Skeletal muscle cell (primary cell): Measurements from ENCODE around the gene CCT4.
A peak's percentile ranks its signal among the peaks of the same experiment; 100 is the strongest.
"Not testable (repeated sequence)": the region's sequence is repeated elsewhere in the genome, so short reads cannot be mapped to it uniquely, and the experiment has no call there.

ENCODE experiments used
- DNase-seq: peaks from one replicate; pipeline ENCODE4 v3.0.0-alpha.2; 2010; ENCODE audit warnings: low read depth
- H3K4me3 ChIP-seq: 2 replicates; pipeline ENCODE4 v1.5.1; 2011; ENCODE audit warnings: low read depth, mild to moderate bottlenecking, control low read depth, low read length, moderate library complexity

CCT4 gene

GRCh38 chr2:61885896-61886603, 2.4 kb downstream of the CCT4 start:
- no peak for DNase-seq
- no peak overlapping the region for H3K4me3 ChIP-seq

- H3K4me3 ChIP-seq, result no peak overlapping the region
- DNase-seq, result no peak
Observed at GRCh38 chr2:61882850-61883249, 5.6 kb downstream of the CCT4 start.

- DNase-seq, H3K4me3 ChIP-seq: not testable (repeated sequence)
Observed at GRCh38 chr2:61879351-61879750, 9.1 kb downstream of the CCT4 start.

- DNase-seq, result no peak
- no peak overlapping the region for H3K4me3 ChIP-seq
Observed at GRCh38 chr2:61878761-61879160, 9.7 kb downstream of the CCT4 start.

- no peak for DNase-seq
- no peak overlapping the region for H3K4me3 ChIP-seq
Observed at GRCh38 chr2:61877571-61878245, 10.7 kb downstream of the CCT4 start.

GRCh38 chr2:61876400-61876799, 12.1 kb downstream of the CCT4 start:
- no peak overlapping the region for H3K4me3 ChIP-seq
- DNase-seq, result no peak

- DNase-seq, H3K4me3 ChIP-seq: not testable (repeated sequence)
Observed at GRCh38 chr2:61866482-61867089, 21.9 kb downstream of the CCT4 start.

- DNase-seq, result no peak
- H3K4me3 ChIP-seq, result no peak overlapping the region
Observed at GRCh38 chr2:61862085-61862484, 26.4 kb downstream of the CCT4 start.

GRCh38 chr2:61857224-61857623, 31.2 kb downstream of the CCT4 start:
- no peak overlapping the region for H3K4me3 ChIP-seq
- DNase-seq, result no peak

GRCh38 chr2:61855318-61855613, 33.2 kb downstream of the CCT4 start:
- no peak for DNase-seq
- H3K4me3 ChIP-seq, result peak overlapping the region; percentile 89

GRCh38 chr2:61854564-61855317, 33.7 kb downstream of the CCT4 start:
- H3K4me3 ChIP-seq, result peak overlapping the region; percentile 89
- peak; percentile 89 for DNase-seq

GRCh38 chr2:61853847-61854563, 34.5 kb downstream of the CCT4 start, which contains the start of gene FAM161A:
FAM161A (minus strand) TSS chr2:61854060; CDS start chr2:61854041, 19 bp downstream.
- peak within 1 kb of the TSS; percentile 89 for H3K4me3 ChIP-seq
- peak; percentile 51 for DNase-seq

- peak overlapping the region; percentile 89 for H3K4me3 ChIP-seq
- no peak for DNase-seq
Observed at GRCh38 chr2:61853086-61853846, 35.2 kb downstream of the CCT4 start.

GRCh38 chr2:61851270-61851669, 37.2 kb downstream of the CCT4 start:
- DNase-seq, H3K4me3 ChIP-seq: not testable (repeated sequence)

GRCh38 chr2:61845320-61845719, 43.1 kb downstream of the CCT4 start:
- no peak for DNase-seq
- no peak overlapping the region for H3K4me3 ChIP-seq

- H3K4me3 ChIP-seq, result no peak overlapping the region
- DNase-seq, result no peak
Observed at GRCh38 chr2:61841286-61841685, 47.2 kb downstream of the CCT4 start.

GRCh38 chr2:61834893-61835292, 53.6 kb downstream of the CCT4 start:
- no peak for DNase-seq
- no peak overlapping the region for H3K4me3 ChIP-seq

GRCh38 chr2:61833971-61834370, 54.5 kb downstream of the CCT4 start:
- no peak for DNase-seq
- no peak overlapping the region for H3K4me3 ChIP-seq
